NB4 (cell line): ENCODE results near the gene RERE.

Experiments
- DNase-seq: peaks from one replicate; pipeline ENCODE4 v3.0.0; 2010; ENCODE audit warnings: low read depth
- H3K4me3 ChIP-seq: one replicate; pipeline ENCODE4 v1.5.1; 2011; ENCODE audit warnings: mild to moderate bottlenecking, low read depth, low read length, moderate library complexity
- MYC ChIP-seq: IDR thresholded peaks from 2 replicates; pipeline ENCODE4 v1.6.1; 2011; ENCODE audit warnings: low read depth, low read length
- POLR2A ChIP-seq: IDR thresholded peaks from 2 replicates; pipeline ENCODE4 v1.6.1; 2011; ENCODE audit warnings: mild to moderate bottlenecking; ENCODE audit not compliant: insufficient read length; ENCODE audit errors: extremely low read depth
- TF ChIP-seq, protein P1 (sequence below): IDR thresholded peaks from one replicate; pipeline ENCODE4 v1.5.1; 2012; ENCODE audit warnings: low read depth, low read length
- TF ChIP-seq, protein P2 (sequence below): IDR thresholded peaks from 2 replicates; pipeline ENCODE4 v1.6.1; 2011; ENCODE audit warnings: low read depth, low read length

The RERE gene

DNA sequence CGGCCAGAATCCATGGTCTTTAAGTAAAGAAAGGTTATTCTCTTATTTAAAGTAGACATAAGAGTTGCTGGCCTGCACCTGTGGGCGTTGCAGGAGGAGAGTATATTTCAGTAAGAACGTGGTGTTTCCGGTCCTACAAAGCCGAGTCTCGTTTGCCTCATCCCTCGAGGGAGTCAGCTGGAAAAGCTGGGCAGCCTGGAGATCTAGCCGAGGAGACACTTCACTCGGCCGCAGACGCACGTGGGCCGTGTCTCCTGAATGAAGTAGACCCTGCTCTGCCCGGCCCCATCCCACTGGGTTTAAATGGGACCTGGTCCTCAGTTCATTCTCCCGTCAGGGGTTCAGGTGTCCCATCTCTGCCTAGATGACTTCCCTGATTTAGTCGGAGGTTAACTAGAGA is 484.6 kb downstream of the RERE start:
- DNase-seq = no peak
- H3K4me3 ChIP-seq = no peak overlapping the region
- TF ChIP-seq, protein P1, sequence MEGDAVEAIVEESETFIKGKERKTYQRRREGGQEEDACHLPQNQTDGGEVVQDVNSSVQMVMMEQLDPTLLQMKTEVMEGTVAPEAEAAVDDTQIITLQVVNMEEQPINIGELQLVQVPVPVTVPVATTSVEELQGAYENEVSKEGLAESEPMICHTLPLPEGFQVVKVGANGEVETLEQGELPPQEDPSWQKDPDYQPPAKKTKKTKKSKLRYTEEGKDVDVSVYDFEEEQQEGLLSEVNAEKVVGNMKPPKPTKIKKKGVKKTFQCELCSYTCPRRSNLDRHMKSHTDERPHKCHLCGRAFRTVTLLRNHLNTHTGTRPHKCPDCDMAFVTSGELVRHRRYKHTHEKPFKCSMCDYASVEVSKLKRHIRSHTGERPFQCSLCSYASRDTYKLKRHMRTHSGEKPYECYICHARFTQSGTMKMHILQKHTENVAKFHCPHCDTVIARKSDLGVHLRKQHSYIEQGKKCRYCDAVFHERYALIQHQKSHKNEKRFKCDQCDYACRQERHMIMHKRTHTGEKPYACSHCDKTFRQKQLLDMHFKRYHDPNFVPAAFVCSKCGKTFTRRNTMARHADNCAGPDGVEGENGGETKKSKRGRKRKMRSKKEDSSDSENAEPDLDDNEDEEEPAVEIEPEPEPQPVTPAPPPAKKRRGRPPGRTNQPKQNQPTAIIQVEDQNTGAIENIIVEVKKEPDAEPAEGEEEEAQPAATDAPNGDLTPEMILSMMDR = no peak
- TF ChIP-seq, protein P2, sequence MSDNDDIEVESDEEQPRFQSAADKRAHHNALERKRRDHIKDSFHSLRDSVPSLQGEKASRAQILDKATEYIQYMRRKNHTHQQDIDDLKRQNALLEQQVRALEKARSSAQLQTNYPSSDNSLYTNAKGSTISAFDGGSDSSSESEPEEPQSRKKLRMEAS = no peak

DNA sequence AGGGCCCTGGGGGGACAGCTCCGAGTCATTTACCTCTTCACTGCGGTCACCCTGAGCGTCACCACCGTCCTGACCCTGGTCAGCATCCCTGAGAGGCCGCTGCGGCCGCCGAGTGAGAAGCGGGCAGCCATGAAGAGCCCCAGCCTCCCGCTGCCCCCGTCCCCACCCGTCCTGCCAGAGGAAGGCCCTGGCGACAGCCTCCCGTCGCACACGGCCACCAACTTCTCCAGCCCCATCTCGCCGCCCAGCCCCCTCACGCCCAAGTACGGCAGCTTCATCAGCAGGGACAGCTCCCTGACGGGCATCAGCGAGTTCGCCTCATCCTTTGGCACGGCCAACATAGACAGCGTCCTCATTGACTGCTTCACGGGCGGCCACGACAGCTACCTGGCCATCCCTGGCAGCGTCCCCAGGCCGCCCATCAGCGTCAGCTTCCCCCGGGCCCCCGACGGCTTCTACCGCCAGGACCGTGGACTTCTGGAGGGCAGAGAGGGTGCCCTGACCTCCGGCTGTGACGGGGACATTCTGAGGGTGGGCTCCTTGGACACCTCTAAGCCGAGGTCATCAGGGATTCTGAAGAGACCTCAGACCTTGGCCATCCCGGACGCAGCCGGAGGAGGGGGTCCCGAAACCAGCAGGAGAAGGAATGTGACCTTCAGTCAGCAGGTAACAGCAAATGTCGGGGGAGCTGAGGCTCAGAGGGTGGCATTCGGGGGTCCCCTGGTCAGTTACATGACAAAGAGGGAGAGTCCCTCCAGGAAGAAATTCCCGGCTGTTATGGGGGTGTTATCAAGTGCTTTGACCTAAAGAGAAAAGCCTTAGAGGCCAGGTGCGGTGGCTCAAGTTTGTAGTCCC is 486.9 kb downstream of the RERE start:
- TF ChIP-seq POLR2A = no peak
- TF ChIP-seq, protein P1 = no peak
- TF ChIP-seq MYC = no peak
- TF ChIP-seq, protein P2 = no peak
- no peak overlapping the region for H3K4me3 ChIP-seq
- DNase-seq = no peak

DNA sequence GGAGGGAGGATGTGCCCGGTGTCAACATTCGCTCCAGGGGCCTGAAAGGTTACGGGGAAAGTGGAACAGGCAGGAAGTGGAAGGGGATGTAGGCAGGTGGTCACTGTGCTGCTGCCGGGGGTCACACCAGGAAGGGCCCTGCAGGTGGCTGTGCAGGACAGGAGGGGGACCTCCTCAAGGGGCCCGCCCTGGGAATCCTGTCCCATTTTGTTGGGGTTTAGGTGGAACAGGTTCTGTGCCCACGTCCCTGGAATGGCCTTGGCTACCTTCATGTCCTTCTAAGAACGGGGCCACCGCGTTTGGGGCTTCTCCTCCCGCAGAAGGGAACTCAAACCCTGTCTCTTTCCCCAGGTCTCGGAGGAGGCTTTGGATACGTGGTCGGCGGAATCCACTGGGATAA is 487.6 kb downstream of the RERE start:
- TF ChIP-seq MYC (no peak), POLR2A (no peak)
- TF ChIP-seq, protein P1 = no peak
- TF ChIP-seq, protein P2 = no peak
- no peak overlapping the region for H3K4me3 ChIP-seq
- DNase-seq = no peak

DNA sequence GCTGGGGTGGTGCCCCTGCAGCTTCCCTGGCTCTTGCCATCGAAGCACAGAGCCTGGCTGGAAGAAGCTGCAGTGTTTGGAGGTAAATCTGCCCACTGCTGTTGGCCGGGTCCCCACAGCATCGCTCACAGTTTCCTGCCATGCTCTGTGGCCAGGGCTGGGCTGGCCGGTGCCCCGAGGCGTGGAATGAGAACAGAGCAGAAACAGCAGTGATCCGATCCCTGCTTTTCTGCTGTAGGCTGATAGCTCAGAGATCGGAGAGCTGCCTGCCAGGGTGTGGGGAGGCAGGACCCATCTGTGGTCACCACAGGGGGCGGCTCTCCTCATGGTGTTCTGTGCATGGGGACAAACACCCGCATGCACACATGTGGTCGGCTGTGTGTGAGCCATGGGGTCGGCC is 488.0 kb downstream of the RERE start:
- DNase-seq = no peak
- no peak for TF ChIP-seq MYC
- TF ChIP-seq, protein P2 = no peak
- no peak overlapping the region for H3K4me3 ChIP-seq

DNA sequence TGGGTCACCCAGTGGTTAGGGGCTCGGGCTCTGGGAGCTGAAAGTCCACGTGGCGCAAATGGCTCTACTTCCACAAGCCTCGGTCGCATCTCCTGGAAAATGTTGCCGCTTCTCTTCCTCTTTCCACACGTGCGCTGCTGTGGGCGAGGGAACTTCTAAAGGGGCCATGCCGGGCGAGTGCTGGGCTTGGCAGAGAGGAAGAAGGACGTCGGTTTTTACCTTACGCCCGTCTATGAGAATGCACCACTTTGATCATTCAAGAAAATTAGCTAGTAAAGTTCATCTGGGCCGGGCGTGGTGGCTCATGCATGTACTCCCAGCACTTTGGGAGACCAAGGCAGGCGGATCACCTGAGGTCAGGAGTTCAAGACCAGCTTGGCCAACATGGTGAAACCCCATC is 489.2 kb downstream of the RERE start:
- no peak for DNase-seq
- H3K4me3 ChIP-seq = no peak overlapping the region
- no peak for TF ChIP-seq MYC
- TF ChIP-seq, protein P2 = no peak
- TF ChIP-seq, protein P1 = no peak
- TF ChIP-seq POLR2A = no peak

DNA sequence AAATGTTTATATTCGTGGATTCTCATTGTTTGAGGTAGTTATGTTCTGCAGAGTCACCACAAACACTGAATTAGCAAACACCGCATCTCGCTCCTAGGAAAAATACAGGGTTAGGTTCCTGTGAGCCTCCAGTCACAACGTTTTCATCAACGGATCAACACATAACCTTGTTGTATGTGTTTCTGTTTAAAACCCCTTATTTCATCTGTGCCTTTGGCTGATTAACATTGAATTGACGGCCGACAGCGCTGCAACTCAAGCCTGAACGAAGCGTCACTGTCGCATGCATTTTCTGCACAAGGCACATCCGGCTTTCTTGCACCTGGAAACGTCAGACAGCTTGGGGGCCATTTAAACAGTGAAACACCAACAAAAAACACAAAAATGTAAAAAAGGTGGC is 491.2 kb downstream of the RERE start:
- TF ChIP-seq MYC (no peak), POLR2A (no peak)
- TF ChIP-seq, protein P2 = no peak
- TF ChIP-seq, protein P1 = no peak
- no peak overlapping the region for H3K4me3 ChIP-seq
- DNase-seq = no peak
